ENCODE data around the gene RAPGEF5.

The RAPGEF5 gene

DNA sequence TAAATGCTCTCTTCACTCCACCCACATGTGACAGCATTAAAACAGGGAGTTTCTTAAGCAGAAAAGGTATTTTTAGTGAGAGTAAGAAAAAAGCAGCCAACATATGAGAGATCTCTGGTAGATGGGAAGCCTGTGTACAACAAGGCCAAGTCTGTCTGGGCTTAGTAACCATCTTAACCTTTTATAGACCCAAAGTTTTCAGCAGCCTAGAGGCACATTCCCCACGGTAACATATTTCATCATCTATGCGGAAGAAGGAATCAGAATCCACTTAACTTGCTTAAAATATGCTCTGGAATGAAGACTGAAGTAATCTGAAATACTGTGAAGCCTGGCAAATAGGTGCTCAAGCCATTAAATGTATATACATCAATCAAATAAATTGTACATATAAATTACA, 127.8 kb downstream of the RAPGEF5 start:
- DNase-seq (ENCODE audit: low read depth): no peak
- no peak overlapping the region for H3K4me3 ChIP-seq (ENCODE audit: low read depth, low read length)
- TF ChIP-seq, protein P1, sequence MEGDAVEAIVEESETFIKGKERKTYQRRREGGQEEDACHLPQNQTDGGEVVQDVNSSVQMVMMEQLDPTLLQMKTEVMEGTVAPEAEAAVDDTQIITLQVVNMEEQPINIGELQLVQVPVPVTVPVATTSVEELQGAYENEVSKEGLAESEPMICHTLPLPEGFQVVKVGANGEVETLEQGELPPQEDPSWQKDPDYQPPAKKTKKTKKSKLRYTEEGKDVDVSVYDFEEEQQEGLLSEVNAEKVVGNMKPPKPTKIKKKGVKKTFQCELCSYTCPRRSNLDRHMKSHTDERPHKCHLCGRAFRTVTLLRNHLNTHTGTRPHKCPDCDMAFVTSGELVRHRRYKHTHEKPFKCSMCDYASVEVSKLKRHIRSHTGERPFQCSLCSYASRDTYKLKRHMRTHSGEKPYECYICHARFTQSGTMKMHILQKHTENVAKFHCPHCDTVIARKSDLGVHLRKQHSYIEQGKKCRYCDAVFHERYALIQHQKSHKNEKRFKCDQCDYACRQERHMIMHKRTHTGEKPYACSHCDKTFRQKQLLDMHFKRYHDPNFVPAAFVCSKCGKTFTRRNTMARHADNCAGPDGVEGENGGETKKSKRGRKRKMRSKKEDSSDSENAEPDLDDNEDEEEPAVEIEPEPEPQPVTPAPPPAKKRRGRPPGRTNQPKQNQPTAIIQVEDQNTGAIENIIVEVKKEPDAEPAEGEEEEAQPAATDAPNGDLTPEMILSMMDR (IDR thresholded peaks at IDR 0.05; ENCODE audit: low read depth, low read length, missing control alignments): no peak

DNA sequence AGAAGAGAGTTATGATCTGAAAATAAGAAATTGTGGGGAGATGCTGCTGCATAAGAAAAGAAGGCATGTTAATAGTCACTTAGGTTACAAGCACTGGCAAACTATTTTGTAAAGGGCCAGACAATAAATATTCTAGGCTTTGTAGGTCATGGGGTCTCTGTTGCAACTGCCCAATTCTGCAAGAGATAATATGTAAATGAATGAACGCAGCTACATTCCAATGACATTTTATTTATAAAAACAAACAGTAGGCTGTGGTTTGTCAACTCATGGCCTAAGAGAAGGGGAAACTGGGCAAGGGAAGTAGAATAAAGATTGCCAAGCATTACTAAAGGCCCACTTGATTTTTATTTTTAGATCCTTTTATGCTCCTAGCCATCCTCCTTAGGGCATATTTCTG, 133.1 kb downstream of the RAPGEF5 start:
- no peak overlapping the region for H3K4me3 ChIP-seq (ENCODE audit: low read depth, low read length)
- TF ChIP-seq, protein P1 (IDR thresholded peaks at IDR 0.05; ENCODE audit: low read depth, low read length, missing control alignments): no peak
- DNase-seq (ENCODE audit: low read depth): no peak

DNA sequence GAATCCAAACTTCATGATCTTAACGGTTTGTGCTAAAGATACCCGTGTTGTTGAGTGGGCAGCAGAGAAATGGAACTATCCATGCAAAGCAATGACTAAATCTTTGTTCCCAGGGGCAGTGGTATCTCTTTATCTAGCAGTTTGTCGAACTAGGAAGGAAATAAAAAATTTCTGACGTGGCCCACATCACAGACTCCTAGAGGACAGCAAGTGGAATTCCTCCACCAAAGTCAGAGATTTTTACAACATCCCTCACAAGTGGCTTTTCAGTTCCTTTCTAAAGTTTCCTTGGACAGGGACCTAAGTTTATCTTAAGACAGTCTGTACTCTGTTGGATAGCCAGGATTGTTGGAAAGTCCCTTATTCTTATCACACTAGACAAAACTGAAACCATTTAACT, 136.0 kb downstream of the RAPGEF5 start:
- DNase-seq (ENCODE audit: low read depth): no peak
- H3K4me3 ChIP-seq (ENCODE audit: low read depth, low read length): no peak overlapping the region
- TF ChIP-seq, protein P1 (IDR thresholded peaks at IDR 0.05; ENCODE audit: low read depth, low read length, missing control alignments): no peak

DNA sequence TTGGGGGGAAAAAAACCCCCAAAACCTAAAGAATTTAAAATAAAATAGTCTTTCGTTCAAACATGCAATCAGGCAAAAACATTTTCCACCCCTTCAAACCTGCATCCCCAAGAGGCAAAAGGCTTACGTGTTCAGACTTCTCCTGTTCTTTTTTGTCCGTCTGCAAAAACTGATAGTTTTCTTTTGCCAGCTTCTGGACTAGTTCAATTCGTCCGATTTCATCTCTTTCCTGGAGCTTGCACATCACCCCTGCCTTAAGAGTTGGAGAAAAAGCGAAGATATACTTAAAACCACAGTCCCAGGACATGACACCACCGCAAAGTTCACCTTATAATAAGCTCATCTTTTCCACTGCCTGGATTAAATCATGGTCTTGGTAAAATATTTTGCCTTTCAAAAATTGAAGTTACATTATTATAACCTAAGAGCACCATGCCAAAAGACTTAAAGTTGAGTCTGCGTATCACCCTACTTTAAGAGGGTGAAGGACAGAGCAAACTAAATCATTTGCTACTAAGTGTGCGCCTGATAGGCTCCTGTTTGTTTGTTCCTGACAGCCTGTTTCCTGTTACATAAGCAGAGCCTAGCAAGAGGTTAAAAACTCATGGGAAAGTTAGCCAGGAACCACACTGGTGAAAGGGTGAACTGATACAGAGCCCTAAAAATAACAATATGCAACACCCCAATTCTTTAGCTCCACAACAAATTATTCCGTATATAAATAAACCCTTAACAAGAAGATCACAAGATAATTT, 137.0 kb downstream of the RAPGEF5 start:
- no peak for DNase-seq (ENCODE audit: low read depth)
- TF ChIP-seq, protein P1 (IDR thresholded peaks at IDR 0.05; ENCODE audit: low read depth, low read length, missing control alignments): no peak
- H3K4me3 ChIP-seq (ENCODE audit: low read depth, low read length): no peak overlapping the region

DNA sequence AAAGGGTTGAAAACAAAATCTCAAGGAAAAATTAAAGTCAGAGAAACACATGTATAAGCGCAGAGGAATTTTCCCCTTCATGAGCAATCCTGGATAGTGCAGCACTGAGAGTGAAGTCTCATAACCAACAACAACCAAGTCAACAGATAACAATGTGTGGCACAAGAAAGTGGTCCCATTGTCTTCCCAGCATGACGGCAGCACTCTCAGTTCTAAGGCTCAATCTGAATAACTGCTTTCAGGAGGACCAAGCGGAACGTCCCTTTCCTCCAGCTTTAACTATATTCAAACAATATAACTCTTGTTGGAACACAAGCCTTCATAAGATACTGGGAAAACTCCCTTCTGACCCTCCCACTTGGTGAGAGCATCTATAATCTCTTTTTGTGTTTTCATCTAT, 137.9 kb downstream of the RAPGEF5 start:
- TF ChIP-seq, protein P1 (IDR thresholded peaks at IDR 0.05; ENCODE audit: low read depth, low read length, missing control alignments): no peak
- no peak overlapping the region for H3K4me3 ChIP-seq (ENCODE audit: low read depth, low read length)
- DNase-seq (ENCODE audit: low read depth): no peak

DNA sequence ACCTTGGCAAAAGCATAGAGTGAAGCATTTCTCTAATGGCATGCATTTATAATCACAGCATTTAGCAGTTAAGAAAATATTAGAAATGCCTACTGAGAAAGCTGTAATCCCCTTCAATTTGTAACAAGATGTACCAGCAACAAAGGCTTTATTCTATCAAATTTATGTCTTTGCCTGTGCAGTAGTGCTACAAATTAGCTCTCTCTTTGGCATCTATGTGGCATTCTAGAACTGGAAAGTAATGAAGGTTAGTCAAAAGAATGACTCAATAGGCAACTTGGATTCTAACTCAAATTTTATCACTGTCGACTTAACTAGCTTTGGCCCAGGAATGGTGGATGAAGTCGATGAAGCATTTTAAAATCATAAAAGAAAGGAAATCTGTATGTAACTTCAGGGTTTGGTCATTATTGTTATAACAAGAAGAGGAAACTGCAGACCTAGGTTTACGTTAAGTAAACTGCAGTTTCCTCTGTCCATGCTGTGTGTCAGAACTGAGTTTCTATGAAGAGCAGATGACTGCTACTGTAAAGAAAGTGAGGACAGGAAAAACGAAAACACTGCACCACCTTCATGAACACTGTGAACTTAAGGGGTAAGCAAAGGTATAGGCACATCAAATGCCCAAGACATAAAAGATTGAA, 140.0 kb downstream of the RAPGEF5 start:
- DNase-seq (ENCODE audit: low read depth): no peak
- no peak overlapping the region for H3K4me3 ChIP-seq (ENCODE audit: low read depth, low read length)
- TF ChIP-seq, protein P1 (IDR thresholded peaks at IDR 0.05; ENCODE audit: low read depth, low read length, missing control alignments): no peak
